Measurements from ENCODE around the gene CELF2.

DNA sequence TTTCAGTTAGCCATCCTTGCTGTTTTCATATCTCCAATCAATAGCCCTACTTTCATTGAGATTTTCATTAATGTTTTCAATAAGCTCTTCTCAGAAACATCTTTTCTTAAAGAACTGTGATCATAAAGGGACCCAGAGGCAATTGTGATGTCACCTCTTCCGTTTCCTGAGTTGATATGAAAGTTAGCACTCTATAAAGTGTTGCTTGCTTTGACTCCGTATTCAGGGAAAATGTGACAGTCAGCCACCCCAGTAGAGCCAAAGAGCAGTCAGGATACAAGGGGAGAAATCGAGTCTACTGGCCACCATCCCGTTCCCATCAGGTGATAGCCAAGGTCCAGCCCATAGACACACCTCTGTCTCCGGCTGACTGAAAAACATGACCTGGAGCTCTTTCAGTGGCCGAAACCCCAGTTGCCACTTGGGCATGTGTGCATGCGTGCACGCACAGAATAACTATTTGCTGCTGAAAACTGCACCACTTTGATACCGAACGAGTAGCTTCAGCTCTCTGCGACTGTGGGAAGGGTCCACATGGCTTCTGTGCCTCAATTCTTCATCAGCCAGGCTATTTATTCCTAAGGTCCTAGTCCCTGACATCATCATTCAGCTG lies 302.4 kb downstream of the CELF2 start:
- TF ChIP-seq EP300 (IDR thresholded peaks at IDR 0.05) (no peak), POLR2A (IDR thresholded peaks at IDR 0.05) (no peak)
- TF ChIP-seq, protein P1, sequence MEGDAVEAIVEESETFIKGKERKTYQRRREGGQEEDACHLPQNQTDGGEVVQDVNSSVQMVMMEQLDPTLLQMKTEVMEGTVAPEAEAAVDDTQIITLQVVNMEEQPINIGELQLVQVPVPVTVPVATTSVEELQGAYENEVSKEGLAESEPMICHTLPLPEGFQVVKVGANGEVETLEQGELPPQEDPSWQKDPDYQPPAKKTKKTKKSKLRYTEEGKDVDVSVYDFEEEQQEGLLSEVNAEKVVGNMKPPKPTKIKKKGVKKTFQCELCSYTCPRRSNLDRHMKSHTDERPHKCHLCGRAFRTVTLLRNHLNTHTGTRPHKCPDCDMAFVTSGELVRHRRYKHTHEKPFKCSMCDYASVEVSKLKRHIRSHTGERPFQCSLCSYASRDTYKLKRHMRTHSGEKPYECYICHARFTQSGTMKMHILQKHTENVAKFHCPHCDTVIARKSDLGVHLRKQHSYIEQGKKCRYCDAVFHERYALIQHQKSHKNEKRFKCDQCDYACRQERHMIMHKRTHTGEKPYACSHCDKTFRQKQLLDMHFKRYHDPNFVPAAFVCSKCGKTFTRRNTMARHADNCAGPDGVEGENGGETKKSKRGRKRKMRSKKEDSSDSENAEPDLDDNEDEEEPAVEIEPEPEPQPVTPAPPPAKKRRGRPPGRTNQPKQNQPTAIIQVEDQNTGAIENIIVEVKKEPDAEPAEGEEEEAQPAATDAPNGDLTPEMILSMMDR (IDR thresholded peaks at IDR 0.05), result no peak

Data from suprapubic skin (tissue), 3 donors.